HG03432 (cell line): Measurements from ENCODE around the gene AMER2.
A peak's percentile ranks its signal among the peaks of the same experiment; 100 is the strongest.

Experiments used
- ATAC-seq: cut with Tn5 transposase; IDR thresholded peaks from one replicate; pipeline ENCODE4 v1.9.1; 2021; ENCODE audit warnings: mild to moderate bottlenecking, moderate library complexity; ENCODE audit not compliant: unreplicated experiment

The AMER2 gene

GRCh38 chr13:25157681-25158080, 14.4 kb downstream of the AMER2 start:
- ATAC-seq, result no peak

GRCh38 chr13:25153736-25154135, 18.4 kb downstream of the AMER2 start:
- no peak for ATAC-seq

- no peak for ATAC-seq
Measured at GRCh38 chr13:25151626-25152195, 20.4 kb downstream of the AMER2 start.

GRCh38 chr13:25149711-25150110, 22.4 kb downstream of the AMER2 start:
- ATAC-seq, result no peak

GRCh38 chr13:25148402-25148771, 23.7 kb downstream of the AMER2 start:
- ATAC-seq, result no peak

- peak; percentile 91 for ATAC-seq
Measured at GRCh38 chr13:25147638-25148401, 24.3 kb downstream of the AMER2 start.

GRCh38 chr13:25143706-25144105, 28.4 kb downstream of the AMER2 start:
- no peak for ATAC-seq

GRCh38 chr13:25141042-25141441, 31.0 kb downstream of the AMER2 start:
- ATAC-seq, result no peak

GRCh38 chr13:25137788-25138115, 34.3 kb downstream of the AMER2 start:
- no peak for ATAC-seq

GRCh38 chr13:25136880-25137787, 35.0 kb downstream of the AMER2 start:
- ATAC-seq, result no peak

- ATAC-seq, result no peak
Measured at GRCh38 chr13:25135896-25136295, 36.2 kb downstream of the AMER2 start.

- no peak for ATAC-seq
Measured at GRCh38 chr13:25132751-25133390, 39.2 kb downstream of the AMER2 start.

GRCh38 chr13:25131881-25132420, 40.1 kb downstream of the AMER2 start:
- no peak for ATAC-seq

- no peak for ATAC-seq
Measured at GRCh38 chr13:25130944-25131343, 41.1 kb downstream of the AMER2 start.

GRCh38 chr13:25118378-25118905, 53.6 kb downstream of the AMER2 start:
- no peak for ATAC-seq

GRCh38 chr13:25117312-25117711, 54.8 kb downstream of the AMER2 start:
- no peak for ATAC-seq

GRCh38 chr13:25116044-25116443, 56.0 kb downstream of the AMER2 start:
- ATAC-seq, result no peak

GRCh38 chr13:25114220-25114619, 57.9 kb downstream of the AMER2 start:
- peak; percentile 75 for ATAC-seq

- ATAC-seq, result no peak
Measured at GRCh38 chr13:25112695-25113255, 59.3 kb downstream of the AMER2 start.
